ENCODE measurements around the gene NPPA. TPM values are rescaled to one million over a fixed set of nuclear protein-coding genes. Genes with fewer than 3 reads are reported as not detected.

NPPA gene
- total and polyA plus RNA-seq, 9 of the 15 experiments (the other 6 are each of a cell fraction or from before 2014, with no cell fraction given) = not detected

GRCh38 chr1:11802973-11803885, 44.4 kb downstream of the NPPA start (continued):
- TF ChIP-seq KHSRP (IDR thresholded peaks at IDR 0.05) = no peak
- TF ChIP-seq ZBTB33 (CRISPR knock-in tag; IDR thresholded peaks at IDR 0.05) = no peak
- no peak for TF ChIP-seq TFAM (CRISPR knock-in tag; conservative IDR thresholded peaks at IDR 0.05)
- no peak for TF ChIP-seq HIVEP1 (CRISPR knock-in tag; IDR thresholded peaks at IDR 0.05)
- no peak for TF ChIP-seq GATA2 (CRISPR knock-in tag; IDR thresholded peaks at IDR 0.05)
- TF ChIP-seq, protein P1, sequence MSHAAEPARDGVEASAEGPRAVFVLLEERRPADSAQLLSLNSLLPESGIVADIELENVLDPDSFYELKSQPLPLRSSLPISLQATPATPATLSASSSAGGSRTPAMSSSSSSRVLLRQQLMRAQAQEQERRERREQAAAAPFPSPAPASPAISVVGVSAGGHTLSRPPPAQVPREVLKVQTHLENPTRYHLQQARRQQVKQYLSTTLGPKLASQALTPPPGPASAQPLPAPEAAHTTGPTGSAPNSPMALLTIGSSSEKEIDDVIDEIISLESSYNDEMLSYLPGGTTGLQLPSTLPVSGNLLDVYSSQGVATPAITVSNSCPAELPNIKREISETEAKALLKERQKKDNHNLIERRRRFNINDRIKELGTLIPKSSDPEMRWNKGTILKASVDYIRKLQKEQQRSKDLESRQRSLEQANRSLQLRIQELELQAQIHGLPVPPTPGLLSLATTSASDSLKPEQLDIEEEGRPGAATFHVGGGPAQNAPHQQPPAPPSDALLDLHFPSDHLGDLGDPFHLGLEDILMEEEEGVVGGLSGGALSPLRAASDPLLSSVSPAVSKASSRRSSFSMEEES (CRISPR knock-in tag; IDR thresholded peaks at IDR 0.05) = no peak
- TF ChIP-seq KAT7 (CRISPR knock-in tag; IDR thresholded peaks at IDR 0.05; ENCODE audit: borderline replicate concordance) = no peak; the same call in 1 of the 2 replicates
- TF ChIP-seq RNF2 (IDR thresholded peaks at IDR 0.05) = no peak
- no peak for TF ChIP-seq ZNF212 (CRISPR knock-in tag; IDR thresholded peaks at IDR 0.05)
- peak; percentile 13; the same call in 1 of the 2 replicates for TF ChIP-seq TRIM28 (IDR thresholded peaks at IDR 0.05)
- TF ChIP-seq, protein P2, sequence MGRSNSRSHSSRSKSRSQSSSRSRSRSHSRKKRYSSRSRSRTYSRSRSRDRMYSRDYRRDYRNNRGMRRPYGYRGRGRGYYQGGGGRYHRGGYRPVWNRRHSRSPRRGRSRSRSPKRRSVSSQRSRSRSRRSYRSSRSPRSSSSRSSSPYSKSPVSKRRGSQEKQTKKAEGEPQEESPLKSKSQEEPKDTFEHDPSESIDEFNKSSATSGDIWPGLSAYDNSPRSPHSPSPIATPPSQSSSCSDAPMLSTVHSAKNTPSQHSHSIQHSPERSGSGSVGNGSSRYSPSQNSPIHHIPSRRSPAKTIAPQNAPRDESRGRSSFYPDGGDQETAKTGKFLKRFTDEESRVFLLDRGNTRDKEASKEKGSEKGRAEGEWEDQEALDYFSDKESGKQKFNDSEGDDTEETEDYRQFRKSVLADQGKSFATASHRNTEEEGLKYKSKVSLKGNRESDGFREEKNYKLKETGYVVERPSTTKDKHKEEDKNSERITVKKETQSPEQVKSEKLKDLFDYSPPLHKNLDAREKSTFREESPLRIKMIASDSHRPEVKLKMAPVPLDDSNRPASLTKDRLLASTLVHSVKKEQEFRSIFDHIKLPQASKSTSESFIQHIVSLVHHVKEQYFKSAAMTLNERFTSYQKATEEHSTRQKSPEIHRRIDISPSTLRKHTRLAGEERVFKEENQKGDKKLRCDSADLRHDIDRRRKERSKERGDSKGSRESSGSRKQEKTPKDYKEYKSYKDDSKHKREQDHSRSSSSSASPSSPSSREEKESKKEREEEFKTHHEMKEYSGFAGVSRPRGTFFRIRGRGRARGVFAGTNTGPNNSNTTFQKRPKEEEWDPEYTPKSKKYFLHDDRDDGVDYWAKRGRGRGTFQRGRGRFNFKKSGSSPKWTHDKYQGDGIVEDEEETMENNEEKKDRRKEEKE (IDR thresholded peaks at IDR 0.05; ENCODE audit: borderline replicate concordance in 1 of 2, control insufficient read depth in 1 of 2, low read depth in 2 of 2, low read length in 1 of 2) = no peak
- no peak; the same call in 1 of the 2 replicates for TF ChIP-seq PHB (CRISPR knock-in tag; IDR thresholded peaks at IDR 0.05)
- TF ChIP-seq U2AF2 (optimal IDR thresholded peaks at IDR 0.05; ENCODE audit: low read depth, low read length) = no peak
- 0 out of 2 replicates have a peak, but pooled peaks have one; percentile 26 for TF ChIP-seq ZNF830 (CRISPR knock-in tag; IDR thresholded peaks at IDR 0.05)
- no peak for TF ChIP-seq ZNF707 (CRISPR knock-in tag; conservative IDR thresholded peaks at IDR 0.05)
- TF ChIP-seq MYC (IDR thresholded peaks at IDR 0.05; ENCODE audit: low read depth, low read length) = peak; percentile 43; the same call in 1 of the 2 replicates
- TF ChIP-seq MYC (CRISPR knock-in tag; IDR thresholded peaks at IDR 0.05; ENCODE audit: borderline replicate concordance, low read depth) = no peak
- peak; percentile 75 for TF ChIP-seq SUPT5H (IDR thresholded peaks at IDR 0.05)

Measured in K562 (cell line).